Mucosa of descending colon (tissue), 3 donors: ENCODE results near the gene MYO18B. TPM values are rescaled to one million over a fixed set of nuclear protein-coding genes. Genes with fewer than 3 reads are reported as not detected.

Experiments used
- ATAC-seq: fragments of 200-7000 bp; cut with Tn5 transposase; one replicate; pipeline ENCODE4 v1.9.1; 2020; ENCODE audit warnings: mild to moderate bottlenecking, moderate library complexity
- DNase-seq, 3 donors: peaks; one replicate each; pipeline ENCODE4 v3.0.0-alpha.2; 2020
- H3K36me3 ChIP-seq: fragments of 200-600 bp; one replicate; pipeline ENCODE4 v1.8.0; 2021; ENCODE audit warnings: low read depth, mild to moderate bottlenecking
- H3K4me1 ChIP-seq: fragments of 200-600 bp; one replicate; pipeline ENCODE4 v1.8.0; 2021; ENCODE audit warnings: low read depth, mild to moderate bottlenecking
- H3K4me3 ChIP-seq: fragments of 200-600 bp; one replicate; pipeline ENCODE4 v1.8.0; 2021; ENCODE audit warnings: mild to moderate bottlenecking
- H3K9me3 ChIP-seq: fragments of 200-600 bp; one replicate; pipeline ENCODE4 v1.8.0; 2021; ENCODE audit warnings: mild to moderate bottlenecking
- intact Hi-C, 2 donors: fragments of 100-400 bp; cut with DNase I in 1 of 2; cut with micrococcal nuclease in 1 of 2; formaldehyde crosslinking; loops; one replicate each; pipeline versions ENCODE4 v1.11.0 to v1.11.1; 2022; cut with DNase I, micrococcal nuclease
- total RNA-seq, 3 donors: library from RNA; stranded (reverse); fragmentation: NEBNext Ultra II Directional in 2 of 3; extraction: Animal tissue kit (Norgen Biotek cat#: 25700) in 2 of 3; gene quantifications; one replicate each; pipeline versions ENCODE4 v1.2.1 to v1.2.4, GENCODE V29; 2021 to 2023
- TF ChIP-seq, protein P1 (sequence below): fragments of 200-600 bp; IDR thresholded peaks from one replicate; pipeline ENCODE4 v1.8.0; 2022; ENCODE audit warnings: antibody characterized with exemption, mild to moderate bottlenecking
- donor health status: DM: no; HTN: no; CAD: no; lungs with moderate emphysema.
- donor health status: DM: no; HTN: no; CAD: no.
- donor health status: DM: no; HTN: yes; CAD: no.

MYO18B gene
- total RNA-seq, 3 donors from 2014 or later: 0.03 to 0.17 (median 0.12) TPM

DNA sequence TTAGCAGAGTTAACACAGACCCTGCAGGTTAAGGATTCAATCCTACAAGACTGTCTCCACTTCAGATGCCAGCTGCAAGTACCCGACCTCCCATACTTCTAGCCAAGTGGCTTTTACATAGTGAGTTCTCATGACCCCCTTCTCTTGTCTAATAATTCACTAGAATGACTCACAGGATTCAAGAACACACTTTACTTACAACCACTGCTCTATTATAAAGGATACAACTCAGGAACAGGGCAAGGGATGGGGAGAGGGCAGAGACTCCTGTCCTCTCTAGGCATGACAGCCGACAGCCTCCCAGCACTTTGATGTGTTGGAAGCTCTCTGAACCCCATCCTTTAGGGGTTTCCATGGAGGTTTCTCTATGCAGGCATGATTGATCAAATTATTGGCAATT is 60.0 kb downstream of the MYO18B start:
- no peak for DNase-seq
- Histone ChIP-seq H3K36me3 (no peaks in the 10 kb centered on the region), H3K9me3 (no peaks in the 10 kb centered on the region), H3K4me1 (no peaks in the 10 kb centered on the region), H3K4me3 (no peak overlapping the region)
- no peak for ATAC-seq
- TF ChIP-seq, protein P1, sequence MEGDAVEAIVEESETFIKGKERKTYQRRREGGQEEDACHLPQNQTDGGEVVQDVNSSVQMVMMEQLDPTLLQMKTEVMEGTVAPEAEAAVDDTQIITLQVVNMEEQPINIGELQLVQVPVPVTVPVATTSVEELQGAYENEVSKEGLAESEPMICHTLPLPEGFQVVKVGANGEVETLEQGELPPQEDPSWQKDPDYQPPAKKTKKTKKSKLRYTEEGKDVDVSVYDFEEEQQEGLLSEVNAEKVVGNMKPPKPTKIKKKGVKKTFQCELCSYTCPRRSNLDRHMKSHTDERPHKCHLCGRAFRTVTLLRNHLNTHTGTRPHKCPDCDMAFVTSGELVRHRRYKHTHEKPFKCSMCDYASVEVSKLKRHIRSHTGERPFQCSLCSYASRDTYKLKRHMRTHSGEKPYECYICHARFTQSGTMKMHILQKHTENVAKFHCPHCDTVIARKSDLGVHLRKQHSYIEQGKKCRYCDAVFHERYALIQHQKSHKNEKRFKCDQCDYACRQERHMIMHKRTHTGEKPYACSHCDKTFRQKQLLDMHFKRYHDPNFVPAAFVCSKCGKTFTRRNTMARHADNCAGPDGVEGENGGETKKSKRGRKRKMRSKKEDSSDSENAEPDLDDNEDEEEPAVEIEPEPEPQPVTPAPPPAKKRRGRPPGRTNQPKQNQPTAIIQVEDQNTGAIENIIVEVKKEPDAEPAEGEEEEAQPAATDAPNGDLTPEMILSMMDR: no peak
- intact Hi-C loops: no loop called here

DNA sequence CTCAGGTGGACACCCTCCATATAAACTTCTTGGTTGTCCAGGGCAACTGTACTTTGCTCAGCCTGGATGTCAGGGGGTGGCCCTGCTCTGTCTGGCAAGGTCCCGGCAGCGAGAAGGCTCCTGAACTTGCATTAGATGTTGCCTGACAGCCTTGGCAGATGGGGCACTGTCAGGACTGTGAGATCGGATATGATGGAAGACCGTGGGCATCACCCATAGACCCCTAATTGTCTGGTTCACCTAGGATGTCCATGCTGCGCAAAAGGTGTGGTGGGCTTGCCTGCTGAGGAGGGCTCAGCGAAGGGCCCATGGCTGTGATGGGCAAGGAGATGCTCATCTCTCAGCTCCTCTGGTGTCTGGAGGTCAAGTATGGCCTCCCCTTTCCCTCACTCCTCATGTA is 62.7 kb downstream of the MYO18B start:
- ATAC-seq (no peak), DNase-seq (no peak)
- Histone ChIP-seq H3K4me1 (no peaks in the 10 kb centered on the region), H3K4me3 (no peak overlapping the region), H3K9me3 (no peaks in the 10 kb centered on the region), H3K36me3 (no peaks in the 10 kb centered on the region)
- intact Hi-C loops: no loop called here
- TF ChIP-seq, protein P1: no peak

DNA sequence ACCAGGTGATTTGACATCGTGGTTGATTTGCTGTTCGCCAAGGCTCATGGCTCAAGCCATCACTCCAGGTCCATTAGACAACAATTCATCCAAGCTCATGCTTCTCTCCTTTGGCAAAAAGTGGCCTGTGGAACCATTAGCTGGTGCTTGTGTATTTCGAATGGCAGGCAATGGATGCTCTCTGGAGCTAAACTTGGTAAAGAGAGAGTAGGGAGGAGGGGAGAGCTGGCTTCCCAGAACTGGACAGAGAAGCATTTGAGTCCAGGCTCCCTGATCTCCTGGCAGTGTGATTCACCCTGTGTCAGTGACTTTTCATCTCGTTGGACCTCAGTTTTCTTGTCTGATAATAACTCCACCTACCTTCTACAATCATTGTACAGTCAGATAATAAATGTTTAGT is 64.6 kb downstream of the MYO18B start:
- intact Hi-C loops: no loop called here

DNA sequence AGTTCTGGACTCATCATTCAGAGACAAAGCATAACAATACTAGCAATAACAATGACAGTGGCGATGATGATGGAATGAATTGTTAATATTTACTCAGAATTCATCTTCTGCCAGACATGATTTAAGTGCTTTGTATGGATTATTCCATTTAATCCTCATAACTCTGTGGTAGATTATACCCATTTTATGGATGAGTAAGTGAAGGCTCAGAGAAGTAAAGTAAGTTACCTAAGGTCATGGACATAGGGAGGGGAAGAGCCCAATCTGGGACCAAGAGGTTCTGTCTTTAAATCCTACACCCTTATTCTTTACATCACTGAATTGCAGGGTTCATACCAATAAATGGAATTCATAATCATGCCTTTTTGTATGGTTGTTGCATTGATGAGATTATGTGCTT is 72.7 kb downstream of the MYO18B start:
- H3K36me3 ChIP-seq: no peaks in the 10 kb centered on the region
- TF ChIP-seq, protein P1: no peak
- DNase-seq (no peak), ATAC-seq (no peak)
- H3K4me1 ChIP-seq: no peaks in the 10 kb centered on the region
- no peaks in the 10 kb centered on the region for H3K9me3 ChIP-seq
- H3K4me3 ChIP-seq: no peak overlapping the region
- intact Hi-C loops: no loop called here

More for the DNA sequence above, 64.6 kb downstream of the MYO18B start:
- no peak for ATAC-seq
- no peaks in the 10 kb centered on the region for H3K36me3 ChIP-seq
- no peak for DNase-seq
- H3K9me3 ChIP-seq: no peaks in the 10 kb centered on the region
- H3K4me1 ChIP-seq: no peaks in the 10 kb centered on the region
- H3K4me3 ChIP-seq: no peak overlapping the region
- TF ChIP-seq, protein P1: no peak

DNA sequence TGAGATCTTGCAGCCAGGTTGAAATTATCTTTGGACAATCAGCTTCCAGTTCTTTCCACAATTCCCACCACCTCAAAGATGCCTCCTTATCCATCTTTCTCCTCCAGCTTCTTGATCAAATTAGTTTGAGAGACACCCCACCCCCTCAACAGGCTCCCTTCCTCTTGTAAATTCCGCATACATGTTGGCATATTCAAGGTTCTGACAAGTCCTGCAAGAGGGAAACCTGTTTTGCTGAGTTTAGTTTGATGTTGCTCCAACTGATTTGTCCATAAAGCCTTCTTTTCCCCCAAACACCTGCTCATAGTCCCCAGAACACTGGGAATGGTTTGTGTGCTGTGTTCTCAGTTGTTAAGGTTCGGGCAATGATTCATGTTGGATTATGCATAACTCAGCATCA is 73.6 kb downstream of the MYO18B start:
- DNase-seq (no peak), ATAC-seq (no peak)
- Histone ChIP-seq H3K9me3 (no peaks in the 10 kb centered on the region), H3K4me1 (no peaks in the 10 kb centered on the region), H3K36me3 (no peaks in the 10 kb centered on the region), H3K4me3 (no peak overlapping the region)
- TF ChIP-seq, protein P1: no peak
- intact Hi-C loops: no loop called here

DNA sequence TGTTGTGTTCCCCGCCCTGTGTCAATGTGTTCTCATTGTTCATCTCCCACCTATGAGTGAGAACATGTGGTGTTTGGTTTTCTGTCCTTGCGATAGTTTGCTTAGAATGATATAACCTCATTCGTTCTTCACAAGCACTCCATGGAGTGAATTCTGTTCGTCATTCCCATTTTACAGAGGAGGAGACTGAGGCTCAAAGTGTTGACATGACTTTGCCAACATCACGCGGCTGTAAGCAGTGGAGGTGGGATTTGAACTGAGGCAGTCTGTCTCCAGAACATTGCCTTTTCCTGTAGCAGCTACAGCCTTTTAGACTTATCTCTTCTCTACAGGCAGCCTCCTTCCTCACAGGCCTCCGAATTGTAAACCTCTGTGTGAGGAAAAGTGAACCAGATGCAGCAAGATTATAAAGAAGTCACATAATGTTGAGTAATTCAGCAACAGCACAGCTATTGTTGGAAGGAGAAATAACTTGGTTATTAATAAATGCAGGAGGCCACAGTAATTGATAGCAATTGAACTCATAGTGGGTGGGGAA is 74.6 kb downstream of the MYO18B start:
- intact Hi-C loops: no loop called here
- no peaks in the 10 kb centered on the region for H3K36me3 ChIP-seq
- ATAC-seq: no peak
- no peak overlapping the region for H3K4me3 ChIP-seq
- no peaks in the 10 kb centered on the region for H3K9me3 ChIP-seq
- no peak for DNase-seq
- TF ChIP-seq, protein P1: no peak
- no peaks in the 10 kb centered on the region for H3K4me1 ChIP-seq
